Activated T-cell treated with anti-CD3 and anti-CD28 coated beads for 4 hours (primary cell): Measurements from ENCODE around the gene CAMKMT.

Source experiments
- DNase-seq: peaks from one replicate; pipeline ENCODE4 v3.0.0-alpha.2; 2020

The CAMKMT gene

GRCh38 chr2:44706681-44707553, 345.2 kb downstream of the CAMKMT start:
- DNase-seq, result no peak

DNA sequence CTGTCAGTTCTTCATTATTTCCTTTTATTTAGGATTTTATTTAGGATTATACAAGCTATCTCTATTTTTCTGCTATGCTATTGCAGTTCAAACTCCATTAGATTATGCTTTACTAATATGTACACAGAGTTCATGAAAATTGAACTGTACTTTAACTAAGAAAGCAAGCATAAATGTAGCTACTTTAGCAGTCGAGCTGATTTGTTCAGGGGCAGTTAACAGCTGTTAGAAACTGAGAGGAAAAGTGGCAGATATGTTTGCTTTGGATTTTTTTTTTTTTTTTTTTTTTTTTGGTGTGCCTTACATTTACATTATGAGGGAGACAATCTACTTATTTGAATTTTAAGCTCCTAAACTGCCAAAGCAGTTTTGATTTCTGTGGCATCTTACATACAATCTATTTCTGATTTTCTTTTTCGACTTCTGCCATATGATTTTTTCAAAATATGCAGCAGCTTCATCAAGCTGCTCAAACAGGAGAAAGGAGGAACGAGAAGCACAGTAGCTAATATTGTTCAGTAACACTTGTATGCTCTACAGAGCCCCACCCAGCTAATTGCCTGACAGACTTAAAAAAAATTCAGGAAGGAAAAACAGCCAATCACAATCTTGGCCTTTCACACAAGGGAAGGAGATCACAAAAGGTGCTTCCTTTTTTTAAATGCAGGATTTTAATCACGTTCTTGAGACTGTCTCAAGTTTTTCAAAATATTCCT, 346.4 kb downstream of the CAMKMT start:
- DNase-seq, result no peak

GRCh38 chr2:44708661-44709000, 346.9 kb downstream of the CAMKMT start:
- DNase-seq, result no peak

- DNase-seq, result no peak
These were observed 351.4 kb downstream of the CAMKMT start for GRCh38 chr2:44713170-44713569.

DNA sequence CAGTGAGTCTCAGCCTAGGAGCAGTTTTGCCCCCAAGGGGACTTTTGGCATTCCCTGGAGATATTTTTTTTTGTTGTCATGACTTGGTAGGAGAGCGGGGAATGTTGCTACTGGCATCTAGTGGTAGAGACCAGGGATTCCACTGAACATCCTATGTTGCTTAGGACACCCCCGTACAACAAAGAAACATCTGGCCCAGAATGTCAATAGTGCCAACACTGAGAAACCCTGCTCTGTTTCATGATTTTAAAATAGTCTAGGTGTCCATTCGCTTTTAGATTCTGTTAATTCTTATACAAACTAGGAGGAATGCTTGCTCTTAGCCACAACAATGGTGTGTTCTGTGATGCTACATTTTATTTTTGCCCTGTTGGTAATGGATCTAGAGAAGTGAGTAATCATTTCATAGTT, 353.9 kb downstream of the CAMKMT start:
- no peak for DNase-seq

DNA sequence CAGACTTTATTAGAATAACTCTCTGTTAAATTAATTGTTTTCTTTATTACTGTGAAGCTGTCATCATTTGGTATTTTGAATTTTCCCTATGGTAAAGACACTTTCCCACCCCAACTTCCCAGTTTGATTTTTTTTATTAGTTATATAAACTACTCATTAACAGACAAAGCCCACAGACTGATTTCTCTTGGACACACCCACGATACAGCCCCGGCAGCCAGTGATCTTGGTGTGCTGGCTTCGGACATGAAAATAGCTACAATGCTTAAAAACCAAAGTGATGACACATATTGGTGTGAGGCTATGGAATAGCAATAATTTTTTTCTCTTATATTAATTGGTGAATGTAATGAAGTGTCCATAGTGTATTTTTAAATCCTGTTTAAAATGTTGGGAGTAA, 354.4 kb downstream of the CAMKMT start:
- no peak for DNase-seq

DNA sequence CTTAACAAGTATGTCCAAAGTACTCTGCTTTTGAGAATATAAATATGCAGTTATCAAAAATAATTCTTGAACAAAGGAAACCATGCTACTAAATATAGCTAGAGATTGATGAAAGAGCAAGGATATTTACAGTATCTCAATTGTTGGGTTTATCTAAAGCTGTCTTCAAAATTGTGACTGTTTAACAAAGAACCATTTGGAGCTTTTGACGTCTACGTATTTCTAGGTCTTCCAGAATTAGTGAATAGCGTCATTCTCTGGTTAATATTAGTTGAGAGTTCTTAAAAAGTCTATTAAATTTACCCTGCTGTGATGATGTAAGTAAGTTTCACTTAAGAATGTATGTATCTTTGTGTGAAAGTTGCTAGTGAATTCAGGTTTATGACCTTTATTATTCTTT, 356.7 kb downstream of the CAMKMT start:
- DNase-seq, result no peak

DNA sequence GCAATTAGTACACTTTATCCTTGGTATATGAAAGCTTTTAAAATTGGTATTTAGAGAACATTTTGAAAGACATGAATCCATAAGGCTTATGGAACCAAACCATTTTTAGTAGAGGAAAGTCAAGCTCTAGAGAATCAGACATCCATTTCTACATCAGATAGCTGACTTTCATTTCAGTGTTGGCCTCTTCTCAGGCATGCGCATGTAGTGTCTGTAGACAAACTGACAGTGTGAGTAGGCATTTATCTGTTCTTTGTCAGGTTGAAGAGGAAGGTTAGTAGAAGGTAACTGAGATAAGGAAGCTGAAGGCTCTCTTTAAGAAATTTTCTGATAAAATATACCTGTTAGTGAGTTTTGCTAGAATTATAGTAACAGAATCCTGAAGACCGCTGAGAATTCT, 357.8 kb downstream of the CAMKMT start:
- no peak for DNase-seq

DNA sequence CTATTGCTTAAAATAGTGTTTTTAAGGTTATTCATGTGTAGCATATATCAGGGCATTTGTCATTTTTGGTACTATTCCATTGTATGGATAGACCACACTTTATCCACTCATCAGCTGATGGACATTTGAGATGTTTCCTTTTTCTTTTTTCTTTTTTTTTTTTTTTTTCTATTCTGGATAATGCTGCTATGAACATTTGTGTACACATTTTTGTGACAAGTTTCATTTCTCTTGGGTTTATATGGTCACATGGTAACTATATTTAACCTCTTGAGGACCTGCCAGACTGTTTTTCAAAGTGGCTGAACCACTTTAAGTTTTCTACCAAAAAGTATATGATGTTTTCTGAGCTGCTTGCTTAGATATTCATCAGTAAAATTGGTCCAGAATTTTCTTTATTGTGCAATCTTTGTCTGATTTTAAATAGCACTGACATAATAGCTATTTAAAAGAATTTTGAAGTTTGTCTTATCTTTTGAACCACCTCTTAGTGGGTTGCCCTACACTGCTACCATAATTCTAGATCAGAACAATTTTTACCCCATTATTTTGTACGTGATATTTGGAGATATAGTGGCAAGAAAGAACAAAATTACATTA, 360.4 kb downstream of the CAMKMT start:
- DNase-seq, result no peak

GRCh38 chr2:44723921-44724320, 362.2 kb downstream of the CAMKMT start:
- no peak for DNase-seq

DNA sequence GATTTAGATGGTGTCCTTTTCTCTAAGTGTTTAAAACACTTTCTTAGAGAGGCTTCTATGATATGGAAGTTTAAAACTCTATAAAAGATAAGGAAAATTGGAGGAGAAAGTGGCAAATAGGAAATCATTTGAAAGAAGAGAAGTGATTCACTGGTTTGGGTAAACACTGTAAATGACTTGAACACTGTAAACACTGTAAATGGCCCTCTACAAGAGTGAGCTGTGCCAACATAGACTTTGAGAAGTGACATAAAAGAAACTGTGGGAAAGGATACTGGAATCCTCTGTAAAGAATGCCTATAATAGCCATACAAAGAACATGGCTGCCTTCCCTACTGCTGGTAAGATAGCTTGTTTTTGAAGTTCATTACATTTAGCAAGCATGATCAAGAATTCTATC, 368.8 kb downstream of the CAMKMT start:
- DNase-seq, result no peak

- DNase-seq, result no peak
These were observed 369.8 kb downstream of the CAMKMT start for GRCh38 chr2:44731505-44731904.

- DNase-seq, result no peak
These were observed 374.7 kb downstream of the CAMKMT start for GRCh38 chr2:44736270-44736942.

- DNase-seq, result no peak
These were observed 378.9 kb downstream of the CAMKMT start for GRCh38 chr2:44740678-44741077.

DNA sequence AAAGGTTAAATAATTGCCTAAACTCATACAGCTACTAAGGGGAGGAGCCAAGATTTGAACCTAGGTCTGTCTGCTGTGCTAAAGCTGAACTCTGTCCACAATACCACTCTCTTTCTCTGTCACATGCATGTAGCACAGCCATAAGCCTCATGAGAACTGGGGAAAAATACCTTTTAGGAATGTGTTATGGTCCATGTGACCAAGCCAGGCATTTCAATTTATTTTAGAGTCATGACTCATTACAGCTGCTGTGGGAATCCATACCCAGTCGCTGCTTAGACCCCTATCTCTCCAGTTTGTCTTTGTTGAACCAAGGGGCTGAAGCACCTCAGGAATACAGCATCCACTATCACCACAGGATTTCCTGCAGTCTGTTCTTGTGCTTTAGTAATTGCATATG, 379.8 kb downstream of the CAMKMT start:
- DNase-seq, result no peak

- no peak for DNase-seq
These were observed 380.3 kb downstream of the CAMKMT start for GRCh38 chr2:44742057-44742456.

DNA sequence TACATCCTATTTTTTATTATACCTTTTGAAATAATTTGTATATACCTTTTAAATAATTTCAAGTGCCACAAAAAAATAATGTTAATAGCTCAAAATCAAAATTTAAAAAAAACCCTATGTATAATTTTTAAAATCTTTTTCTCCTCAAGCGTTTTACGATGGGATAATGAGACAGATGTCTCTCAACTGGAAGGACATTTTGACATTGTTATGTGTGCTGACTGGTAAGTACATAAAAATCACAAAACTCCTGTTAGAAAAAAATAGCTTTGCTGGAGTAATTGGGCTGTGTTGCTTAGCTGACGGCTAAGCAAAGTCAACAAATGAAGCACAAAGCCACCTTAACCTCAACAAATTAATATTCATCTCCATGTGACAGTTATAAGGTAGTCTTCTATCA, 381.7 kb downstream of the CAMKMT start:
- no peak for DNase-seq

DNA sequence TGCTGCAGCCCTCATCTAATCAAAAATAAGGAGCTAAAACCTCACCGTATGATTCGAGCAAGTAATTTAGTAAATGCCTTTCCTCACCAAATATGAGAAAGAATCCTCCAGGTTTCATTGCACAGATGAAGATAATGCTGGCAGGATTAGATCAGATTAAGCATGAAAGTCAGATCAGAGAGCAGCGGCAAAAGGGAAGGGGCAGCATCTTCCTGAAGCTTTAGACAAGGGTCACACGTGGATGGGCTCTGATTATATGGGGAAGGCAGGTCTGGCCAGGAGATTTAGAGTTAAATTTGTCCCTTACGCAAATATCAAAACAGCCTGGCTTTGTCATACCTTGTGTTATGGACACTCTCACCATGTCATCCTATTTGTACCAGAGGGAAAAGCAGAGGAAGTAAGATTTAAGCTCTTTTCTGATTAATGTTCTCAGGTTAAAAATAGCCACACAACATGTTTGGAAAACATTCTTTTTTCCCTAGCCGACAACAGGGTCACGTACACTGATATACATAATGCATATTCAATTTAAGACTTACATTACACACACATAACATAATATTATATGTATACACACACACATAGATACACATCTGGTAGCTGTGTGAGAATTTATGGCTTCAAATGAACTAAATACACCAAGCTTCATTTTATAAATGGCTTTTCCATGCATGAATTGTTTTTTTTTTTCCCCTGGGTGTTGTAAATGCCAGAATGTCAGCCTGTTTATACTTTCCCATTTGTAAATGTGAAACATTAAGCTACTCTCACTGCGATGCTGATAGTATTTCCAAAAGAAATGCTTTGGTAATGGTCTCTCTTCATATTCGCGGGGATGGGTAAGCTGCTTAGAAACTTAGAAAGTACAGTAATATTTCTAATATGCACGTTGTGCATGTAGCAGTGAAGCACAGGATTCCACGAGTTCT, 383.5 kb downstream of the CAMKMT start:
- DNase-seq, result no peak

- DNase-seq, result no peak
These were observed 384.4 kb downstream of the CAMKMT start for GRCh38 chr2:44745922-44746766.

DNA sequence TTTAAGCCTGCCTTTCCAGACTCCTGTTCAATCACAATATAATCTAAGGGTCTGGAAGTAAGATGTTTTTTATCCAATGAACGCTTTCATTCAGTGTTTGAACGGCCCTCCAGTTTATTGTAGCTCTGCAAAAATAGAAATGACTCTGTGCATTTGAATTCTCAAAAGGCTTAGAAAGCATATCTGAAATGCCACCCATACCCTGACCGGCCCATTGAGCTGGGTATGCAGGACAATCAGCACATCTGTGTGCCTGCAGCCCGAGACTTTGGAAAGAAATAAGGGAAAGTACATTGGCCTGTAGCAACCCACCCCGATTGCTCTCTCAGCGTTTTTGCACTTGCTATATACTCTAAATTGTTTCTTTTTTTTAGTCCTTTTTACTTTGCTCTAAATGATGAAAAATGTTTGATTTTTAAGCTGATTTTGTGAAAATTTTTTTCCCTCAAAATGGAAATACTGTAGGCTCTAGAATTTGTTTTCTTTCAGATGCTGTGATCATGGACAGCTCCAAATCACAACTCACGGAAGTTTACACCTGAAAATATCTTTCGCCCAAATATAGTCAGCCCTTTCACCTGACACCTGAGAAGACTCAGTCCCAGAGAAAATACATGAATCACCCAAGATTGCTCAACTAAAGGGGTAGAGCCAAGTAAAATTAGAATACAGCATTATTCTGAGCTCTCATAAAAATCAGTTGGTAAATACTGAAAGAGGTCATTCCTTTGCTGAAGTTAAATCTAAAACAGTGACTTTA, 385.3 kb downstream of the CAMKMT start:
- DNase-seq, result no peak

DNA sequence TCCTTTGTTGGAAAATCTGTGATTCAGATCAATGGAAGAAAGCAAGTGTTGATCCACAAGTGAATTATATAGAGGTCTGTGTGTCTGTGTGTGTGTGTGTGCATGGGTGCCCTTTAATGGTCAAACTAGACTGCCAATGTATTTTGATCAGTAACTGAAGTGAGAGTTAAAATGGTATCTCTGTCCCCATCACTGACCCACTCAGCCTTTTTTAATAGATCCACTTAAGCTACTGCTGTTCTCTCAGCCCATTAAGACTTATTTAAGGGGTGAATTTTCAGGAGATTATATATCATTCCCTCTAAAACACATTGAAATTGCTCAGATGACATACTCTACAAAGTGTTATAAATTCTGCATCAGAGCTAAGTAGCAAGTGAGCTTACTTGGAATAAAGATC, 386.0 kb downstream of the CAMKMT start:
- no peak for DNase-seq
